Measurements from ENCODE around the gene PRICKLE3. TPM values are rescaled to one million over a fixed set of nuclear protein-coding genes. Genes with fewer than 3 reads are reported as not detected.

The PRICKLE3 gene
- polyA plus RNA-seq, 1 donor = 5.6 TPM

DNA sequence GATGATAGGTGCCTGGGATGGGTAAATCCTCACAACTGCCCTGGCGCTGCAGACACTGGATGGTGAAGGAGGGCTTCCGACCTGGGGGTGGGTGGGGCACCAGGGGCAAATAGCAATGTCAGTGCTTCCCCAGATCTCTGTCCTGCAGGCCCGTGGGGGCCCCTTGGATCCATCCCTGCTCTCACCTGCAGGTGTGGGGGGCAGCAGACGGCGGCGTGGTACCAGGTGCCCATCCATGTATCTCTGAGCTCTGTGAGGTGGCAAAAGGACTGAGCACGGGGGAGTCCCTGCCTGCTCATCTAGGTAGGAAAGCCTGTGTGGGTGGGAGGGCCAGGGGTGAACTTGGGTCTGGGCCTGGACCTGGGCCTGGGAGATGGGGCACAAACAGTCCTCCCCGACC, 20.4 kb upstream of the PRICKLE3 start:
- no peak for DNase-seq

DNA sequence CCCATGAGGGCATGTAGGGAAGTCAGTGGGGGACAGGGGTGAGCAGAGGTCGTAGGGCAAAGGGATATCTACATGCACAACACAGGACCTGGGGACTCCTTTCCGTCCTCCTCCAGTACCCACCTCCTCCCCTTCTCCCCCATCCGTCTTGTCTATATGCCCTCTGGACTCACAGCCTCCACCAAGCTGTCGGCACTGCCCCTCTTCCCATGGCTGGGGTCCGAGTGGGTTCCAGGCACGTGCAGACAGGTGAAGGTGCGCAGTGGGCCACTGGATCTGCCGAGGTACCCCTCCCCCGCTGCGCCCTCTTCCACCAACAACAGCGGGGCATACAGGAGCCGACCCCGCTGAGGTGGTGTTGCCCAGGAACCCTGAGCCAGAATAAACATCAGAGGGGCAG, 19.3 kb upstream of the PRICKLE3 start:
- no peak for DNase-seq

DNA sequence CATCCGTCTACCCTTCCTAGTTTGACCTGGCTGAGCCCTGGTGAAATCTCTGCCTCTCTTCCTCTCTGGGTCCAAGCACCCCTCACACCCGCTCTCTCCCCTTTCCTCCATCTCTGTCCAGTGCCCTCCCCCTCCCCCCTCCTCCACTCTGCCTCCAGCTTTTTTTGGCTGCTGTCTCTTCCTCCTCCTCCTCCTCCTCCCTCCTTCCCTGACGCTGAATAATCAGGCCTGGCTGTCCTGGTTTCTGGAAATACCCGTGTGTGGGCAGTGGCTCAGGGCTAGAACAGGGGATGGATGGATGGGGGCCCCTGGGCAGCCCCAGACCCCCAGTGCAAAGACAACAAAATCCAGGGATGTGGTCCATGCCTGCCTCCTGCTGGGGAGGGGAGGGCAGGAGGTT, 18.5 kb upstream of the PRICKLE3 start:
- DNase-seq = no peak

DNA sequence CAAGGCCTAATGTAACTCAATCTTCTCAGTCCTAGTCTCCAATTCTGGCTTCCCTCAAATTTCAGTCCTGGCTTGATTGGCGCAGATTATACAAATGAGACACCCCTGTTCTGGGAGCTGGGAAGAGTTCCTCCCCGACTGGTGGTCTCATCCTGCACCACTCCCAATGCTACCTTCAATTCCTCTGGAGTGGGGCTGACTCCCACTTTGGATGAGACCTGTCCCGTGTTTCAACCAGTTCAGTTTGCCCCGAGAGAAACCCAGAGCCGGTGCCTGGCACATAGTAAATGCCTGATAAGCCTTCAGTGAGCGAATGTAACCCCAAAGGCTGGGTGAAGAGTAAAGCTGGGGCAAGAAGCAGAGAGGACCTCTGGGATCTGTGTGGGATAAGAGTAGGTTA, 17.8 kb upstream of the PRICKLE3 start:
- no peak for DNase-seq

DNA sequence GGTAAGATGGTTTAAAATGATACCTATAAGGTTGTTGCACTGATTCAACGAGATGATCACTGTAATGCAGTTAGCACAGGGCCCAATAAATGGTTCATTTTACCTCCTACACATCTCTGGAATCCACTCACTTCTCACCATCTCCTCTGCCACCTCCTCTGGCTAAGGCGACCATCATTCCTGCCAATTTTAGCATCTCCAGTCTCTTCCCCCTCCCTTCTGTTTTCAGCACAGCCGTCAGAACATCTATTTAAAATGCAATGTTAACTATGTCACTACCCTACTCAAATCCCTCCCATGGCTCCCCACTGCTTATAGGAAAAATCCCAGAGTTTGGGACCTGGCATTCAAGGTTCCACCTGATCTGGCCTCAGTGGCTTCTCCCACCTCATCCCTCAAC, 17.4 kb upstream of the PRICKLE3 start:
- DNase-seq = no peak

DNA sequence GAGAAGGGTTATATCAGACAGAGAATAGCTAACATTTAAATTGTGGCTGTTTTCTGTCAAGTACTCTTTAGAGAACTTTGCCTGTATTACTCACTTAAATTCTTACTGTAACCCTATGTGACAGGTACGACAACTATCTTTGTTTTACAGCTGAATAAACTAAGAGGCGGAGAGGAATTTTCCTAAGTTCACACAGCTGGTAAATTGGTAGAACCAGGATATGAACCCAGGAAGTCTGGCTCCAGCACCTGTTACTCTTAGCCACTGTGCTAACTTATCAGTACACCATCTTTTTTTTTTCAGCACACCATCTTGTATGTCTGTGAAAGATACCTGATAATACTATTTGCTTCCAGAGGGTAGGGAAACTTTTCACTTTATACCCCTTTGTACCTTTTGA, 15.8 kb upstream of the PRICKLE3 start:
- no peak for DNase-seq

DNA sequence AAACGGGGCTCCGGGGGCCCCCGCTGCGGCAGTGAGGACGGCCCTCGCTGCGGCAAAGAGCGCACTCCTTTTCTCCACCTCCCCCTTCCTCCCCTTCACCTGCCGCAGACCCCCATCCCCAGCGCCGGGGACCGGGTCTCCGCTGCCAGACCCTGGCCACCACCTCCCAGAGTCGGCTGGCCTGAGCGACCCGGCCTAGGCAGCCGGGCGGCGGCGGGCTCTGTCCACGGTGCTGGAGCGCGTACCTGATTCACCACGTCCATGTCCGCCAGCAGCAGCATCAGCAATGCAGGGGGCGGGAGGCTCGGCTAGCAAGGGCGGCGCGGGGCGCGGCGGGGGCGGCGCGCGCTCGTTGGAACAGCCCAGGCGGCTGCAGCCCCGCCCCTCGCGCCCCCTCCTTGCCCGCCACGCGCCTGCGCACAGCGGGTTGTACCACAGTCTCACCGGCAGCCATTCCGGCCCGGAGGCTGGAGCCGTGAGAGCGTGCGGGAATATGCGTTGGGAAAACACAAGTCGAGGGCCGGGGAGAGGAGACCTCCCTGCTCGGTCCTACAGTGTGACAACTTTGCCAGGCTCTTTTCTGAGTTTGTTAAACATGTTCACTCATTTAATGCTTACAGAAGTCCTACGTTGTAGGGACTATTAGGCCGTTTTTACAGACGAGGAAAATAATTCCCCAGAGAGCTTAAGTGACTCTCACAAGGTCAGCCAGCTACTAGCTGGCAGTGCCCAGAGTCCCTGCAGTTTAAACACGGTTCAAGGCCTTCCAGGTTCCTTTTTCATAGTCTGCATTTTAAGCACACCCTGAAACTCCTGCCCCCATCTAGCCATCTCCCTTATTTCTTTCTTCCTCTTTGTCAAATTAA, 14.0 kb upstream of the PRICKLE3 start, which contains the start of gene SYP:
Gene SYP, minus strand, starts transcription at position 288 of the 866 bp plus-strand sequence. Its CDS starts 7 bp downstream, at position 281.
- peak; percentile 70 for DNase-seq

DNA sequence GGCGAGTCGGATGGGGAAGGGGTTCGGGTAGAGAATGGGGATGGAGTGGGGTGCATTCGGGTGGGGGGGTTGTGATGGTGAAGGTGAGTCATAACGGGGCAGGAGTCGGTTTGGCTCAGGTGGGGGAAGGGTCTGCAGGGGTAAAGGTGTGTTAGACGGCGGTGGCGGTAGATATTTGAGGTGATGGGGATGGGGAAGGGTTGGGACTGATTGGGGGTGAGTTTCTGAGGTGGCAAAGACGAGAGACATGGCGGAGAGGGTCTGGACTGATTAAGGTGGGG, 13.1 kb upstream of the PRICKLE3 start:
- no peak for DNase-seq

DNA sequence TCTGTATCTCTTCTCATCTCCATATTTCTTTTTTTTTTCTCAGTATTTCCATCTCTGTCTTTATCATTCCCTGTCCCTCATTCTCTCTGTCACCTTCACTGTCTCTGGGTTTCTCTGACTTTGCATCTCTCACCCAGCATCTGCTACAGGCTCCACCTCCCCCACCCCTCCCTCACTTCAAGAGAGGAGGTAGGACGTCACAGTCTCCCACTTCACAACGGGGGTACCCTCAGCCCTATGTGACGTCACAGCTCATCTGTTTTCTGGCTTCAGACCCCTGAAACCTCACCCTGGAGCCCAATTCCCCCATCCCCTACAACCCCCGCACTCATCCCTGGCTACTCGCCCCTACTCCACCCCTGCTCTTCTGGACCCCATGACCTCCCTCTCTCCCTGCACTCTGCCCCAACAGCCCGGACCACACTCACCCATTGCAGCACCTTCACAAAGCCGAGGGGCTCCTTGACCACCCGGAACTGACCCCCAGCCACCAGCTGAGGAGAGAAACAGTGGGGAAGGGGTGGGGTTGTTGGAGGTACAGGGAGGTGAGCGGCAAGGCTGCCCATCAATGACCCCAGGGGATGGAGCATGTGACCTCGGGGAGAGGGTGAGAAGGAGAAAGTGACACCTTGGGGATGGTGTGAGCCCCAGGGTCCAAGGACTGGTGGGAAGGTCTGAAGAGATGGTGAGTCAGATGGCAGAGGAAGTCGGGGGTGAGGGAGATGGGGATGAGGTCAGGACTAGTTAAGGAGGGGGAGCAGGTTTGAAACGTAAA, 12.6 kb upstream of the PRICKLE3 start:
- DNase-seq = no peak

DNA sequence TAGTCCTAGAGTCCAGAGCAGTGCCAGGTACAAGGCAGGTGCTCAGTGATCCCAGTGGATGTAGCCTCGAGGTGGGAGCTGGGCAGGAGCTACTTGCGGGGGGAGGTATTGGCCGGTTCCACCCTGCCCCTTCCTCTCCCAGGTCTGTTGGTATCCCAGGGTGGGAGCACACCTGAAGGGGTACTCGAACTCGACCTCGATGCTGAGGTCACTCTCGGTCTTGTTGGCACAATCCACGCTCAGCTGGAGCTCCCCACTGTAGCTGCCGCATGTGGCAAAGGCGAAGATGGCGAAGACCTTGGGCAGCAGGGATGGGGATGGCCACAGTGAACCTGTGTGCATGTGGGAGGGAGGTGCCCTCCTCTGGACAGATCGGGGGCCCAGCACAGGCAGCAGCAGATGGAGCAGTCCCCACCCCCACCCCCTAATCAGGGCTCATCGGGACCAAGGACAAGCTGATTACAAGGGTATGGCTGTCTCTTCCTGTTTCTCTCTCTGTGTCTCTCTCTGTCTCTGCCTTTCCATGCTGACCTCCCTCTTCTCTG, 11.4 kb upstream of the PRICKLE3 start:
- DNase-seq = no peak

DNA sequence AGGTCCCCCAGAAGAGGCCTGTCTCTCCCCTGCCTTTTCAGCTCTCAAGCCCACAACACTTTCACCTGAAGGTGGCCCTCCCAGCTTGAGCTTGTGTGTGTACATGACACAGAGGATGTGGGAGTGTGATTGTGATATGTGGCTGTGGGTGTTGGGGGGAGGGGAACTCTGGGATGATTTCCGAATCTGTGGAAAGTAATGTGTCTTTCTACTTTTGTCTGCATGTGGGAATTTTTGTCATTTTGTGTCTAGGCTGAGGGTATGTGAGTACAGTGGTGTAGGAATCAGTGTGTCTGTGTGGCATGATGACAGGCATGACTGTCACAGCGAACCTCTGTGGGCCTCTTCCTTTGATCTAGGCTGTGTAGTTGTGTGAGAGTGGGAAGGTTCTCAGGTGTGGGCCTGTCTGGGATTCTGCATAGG, 7.4 kb upstream of the PRICKLE3 start:
- DNase-seq = no peak

DNA sequence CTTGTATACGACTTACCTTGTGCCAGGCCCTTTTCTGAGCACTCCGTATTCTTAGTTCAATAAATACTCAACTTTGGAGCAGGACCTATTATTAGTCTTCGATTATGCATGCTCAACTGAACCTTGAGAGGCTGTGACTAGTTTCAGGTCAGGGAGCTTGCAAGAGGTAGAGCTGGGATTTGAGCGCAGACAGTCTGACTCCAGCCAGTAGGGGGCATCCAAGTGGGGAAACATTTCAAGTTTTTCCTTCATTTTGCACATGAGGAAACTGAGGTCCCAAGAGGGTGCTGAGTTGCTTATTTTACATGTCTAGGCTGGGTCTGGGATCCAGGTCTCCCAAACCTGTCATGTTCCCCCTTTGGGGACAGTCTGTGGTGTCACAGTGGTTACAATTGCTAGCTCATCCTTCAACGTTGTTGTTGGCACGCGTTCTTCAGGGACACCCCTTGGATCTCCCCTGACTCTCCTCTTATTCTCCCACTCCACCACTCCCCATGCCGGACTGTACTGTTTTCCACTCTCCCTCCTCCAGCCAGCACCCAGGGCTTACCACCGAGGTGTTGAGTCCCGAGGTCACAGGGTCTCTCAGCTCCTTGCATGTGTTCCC, 6.7 kb upstream of the PRICKLE3 start:
- DNase-seq = no peak

DNA sequence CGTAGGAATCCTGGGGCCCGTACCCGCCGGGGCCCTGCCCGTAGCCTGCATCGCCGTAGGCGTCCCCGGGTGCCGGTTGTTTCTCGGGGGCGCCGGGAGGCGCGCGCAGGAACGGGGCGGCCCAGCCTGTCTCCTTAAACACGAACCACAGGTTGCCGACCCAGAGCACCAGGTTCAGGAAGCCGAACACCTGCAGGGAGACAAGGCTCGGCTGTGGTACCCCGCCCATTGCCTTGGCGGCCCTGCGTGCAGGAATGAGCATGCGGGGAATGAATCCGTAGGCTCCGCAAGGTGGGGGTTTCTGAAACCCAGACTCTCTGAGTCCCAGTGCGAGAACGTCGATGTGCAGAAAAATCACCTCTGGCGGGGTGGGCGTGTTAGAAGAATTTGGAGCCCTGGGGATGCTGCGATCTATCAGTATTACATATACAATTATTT, 5.4 kb upstream of the PRICKLE3 start:
- no peak for DNase-seq

DNA sequence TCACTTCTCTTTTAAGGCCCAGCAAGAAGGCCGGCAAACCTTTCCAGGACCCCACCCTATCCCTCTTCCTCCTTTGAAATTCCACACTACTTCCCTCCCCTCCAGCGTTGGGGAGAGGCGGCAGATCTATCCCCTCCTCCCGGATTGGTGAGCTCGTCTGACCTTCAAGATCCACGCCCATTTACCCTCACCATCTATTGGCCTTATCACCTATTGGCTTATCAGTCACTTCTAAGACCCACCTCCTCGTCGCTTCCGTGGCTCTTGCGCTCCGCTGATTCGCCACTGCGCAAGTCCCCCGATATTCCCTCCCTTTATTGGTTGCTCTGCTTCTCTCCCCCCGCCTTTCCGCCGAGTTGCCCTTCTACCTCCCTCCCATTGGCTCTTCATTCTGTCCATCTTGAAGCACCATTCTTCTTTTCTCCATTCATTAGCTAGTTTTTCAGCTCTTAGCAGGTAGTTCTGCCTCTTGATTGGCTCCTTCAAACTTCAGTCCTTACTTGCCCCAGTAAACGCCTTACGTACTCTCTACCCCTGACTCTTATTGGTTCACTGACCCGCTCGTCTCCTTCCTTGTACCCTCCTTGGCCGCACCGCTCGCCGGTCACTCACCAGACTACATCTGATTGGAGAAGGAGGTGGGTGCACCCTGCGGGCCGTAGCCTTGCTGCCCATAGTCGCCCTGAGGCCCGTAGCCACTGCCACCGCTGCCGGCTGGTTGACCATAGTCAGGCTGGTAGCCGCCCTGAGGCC, 4.8 kb upstream of the PRICKLE3 start:
- DNase-seq = peak; percentile 94

DNA sequence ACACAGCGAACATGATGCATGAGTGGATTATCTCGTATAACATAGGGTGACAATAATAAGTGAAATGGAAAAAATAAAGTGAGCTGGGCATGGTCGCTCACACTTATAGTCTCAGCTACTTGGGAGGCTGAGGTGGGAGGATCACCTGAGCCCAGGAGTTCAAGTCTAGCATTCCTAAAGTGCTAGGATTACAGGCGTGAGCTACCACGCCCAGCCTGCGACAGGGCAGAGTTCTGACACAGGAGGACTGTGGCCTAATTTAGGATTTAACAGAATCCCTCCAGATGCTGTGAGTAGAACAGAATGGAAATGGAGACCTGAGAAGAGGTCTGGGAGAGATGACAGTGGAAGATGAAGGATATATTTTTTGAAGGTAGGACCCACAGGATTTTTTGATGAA, 3.4 kb upstream of the PRICKLE3 start:
- no peak for DNase-seq

DNA sequence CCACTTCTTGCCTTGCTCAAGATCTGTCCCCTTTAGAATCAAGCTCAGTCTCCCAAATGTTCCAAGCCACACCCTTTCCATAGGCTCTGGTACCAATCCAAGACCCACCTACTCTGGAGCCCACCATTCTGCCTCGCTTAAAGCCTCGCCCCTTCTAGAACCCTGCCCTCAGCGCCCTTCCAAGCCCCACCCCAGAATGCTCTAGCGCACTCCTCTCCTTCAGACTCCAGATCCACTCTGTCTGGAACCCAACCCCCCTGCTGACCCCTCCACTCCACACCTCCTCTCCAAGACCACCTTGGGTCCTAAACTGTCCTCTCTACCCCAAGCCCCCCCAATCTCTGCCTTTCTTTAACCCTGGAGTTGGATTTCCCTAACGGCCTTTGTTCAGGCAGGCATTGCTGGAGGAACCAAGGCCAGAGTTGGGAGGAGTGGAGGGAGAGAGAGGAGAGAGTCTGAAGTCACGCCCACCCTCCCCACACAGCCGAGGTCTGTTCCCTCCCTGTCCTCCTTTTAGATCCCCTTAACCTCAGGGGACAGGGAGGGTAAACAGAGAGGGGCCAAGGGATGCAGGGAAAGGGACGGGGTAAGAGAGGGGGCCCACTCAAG, 2.4 kb upstream of the PRICKLE3 start:
- no peak for DNase-seq

DNA sequence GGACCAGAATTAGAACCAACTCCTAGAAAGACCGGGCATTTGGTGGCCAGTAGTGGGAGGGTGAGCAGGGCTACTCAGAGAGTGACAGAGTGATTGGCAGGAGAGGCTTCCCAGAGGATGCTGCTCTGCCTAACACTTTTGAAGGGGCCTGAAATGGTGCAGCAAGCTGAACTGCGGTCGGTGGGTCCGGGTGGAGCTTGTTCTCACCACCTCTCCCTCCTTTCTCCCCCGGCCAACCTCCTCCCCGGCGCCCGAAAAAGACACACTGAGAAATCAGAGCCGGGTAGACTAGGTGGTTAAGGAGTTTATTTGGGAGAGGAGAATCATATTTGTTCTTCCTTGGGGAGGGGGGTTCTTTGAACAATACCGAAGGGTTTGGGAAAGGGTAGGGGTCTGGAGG, 1.4 kb upstream of the PRICKLE3 start:
- no peak for DNase-seq

DNA sequence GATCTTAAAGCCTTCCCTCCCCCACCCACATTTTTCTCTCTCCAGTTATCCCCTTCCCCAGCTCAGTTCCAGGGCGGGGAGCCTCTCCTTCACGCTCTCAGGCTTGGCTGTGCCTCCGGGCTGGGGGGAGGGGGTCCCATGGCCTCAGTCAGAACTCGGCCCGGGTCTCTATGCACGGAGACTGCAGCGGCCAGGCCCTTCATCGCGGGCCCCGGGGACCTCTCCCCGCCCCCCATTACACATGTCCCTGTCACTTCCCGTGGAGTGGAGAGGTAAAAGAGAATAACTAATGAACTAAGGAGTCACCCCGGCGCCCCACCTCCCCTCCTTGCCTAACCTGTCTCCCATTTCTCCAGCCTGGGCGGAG, 838 bp upstream of the PRICKLE3 start:
- DNase-seq = no peak

DNA sequence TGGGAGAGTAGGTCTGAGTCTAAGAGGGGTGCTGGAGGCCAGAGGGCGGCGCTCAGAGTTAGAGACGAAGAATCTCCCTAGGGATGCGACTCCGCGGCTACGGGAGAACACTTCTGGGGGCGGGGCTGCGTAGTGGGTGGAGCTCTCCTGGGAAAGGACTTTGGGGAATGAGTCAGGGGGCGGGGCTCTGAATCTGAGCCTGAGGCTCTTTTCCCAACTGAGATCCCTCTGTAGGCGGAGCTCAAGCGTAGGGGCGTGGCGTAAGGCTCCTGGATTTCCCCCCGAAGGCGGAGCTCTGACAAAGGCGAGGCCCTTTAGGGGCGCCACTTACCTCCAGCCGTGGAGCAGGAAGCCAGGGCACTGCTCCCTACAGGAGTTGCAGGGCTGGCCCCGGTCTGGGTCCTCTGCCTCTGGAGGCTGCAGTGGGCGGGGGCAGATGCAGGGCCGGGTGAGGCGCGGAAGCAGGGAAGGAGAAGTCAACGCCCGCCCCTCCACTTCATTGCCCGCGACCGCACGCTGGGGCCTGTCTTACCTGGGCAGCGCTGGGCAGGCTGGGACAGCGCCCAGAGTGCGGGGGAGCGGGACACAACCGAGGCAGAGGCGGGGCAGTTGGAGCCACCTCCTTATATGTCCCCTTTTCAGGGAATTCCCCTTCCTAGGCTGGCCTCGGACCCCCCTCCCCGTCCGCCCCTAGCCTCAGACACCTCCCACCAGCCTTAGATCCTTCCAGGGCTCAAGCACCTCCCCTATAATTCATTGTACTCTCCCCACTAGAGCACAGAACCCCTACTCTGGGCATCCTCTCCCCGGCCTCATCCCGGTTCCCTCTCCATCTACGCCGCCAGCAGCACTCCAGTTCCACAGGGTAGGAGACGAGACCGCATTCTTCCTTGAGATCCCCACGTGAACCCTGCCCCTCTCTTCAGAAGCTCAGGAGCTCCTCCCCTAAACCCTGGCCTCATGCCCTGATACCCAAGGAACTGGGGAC, 1.6 kb downstream of the PRICKLE3 start:
- peak; percentile 89 for DNase-seq

DNA sequence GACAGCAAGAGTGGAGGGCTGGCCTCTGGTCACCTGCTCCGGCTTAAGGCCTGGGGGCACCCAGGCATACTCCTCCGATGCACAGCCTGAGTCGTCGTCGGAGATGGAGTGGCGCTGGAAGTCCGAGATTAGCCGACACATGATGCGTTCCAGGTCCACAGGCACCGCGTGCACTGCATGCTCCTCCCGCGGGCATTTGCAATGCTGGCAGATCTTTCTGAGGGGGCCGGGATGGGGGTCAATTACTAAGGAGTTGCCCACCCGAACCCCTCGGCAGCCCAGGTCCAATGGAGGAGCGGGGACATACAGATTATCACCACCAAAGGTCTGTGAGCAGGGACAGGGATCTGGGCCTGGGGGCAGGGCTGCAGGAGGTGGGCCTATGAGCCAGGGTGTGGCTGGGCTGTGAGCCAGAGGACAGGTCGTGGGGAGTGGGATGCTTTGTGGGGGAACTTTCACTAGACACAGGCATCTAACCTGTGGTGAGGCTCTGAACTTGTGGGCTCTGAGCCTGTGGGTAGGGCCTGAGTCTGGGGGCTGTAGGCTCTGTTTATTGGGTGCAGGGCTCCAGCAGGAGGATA, 2.4 kb downstream of the PRICKLE3 start:
- no peak for DNase-seq

Measured in left kidney (tissue), 2 donors.